ENCODE measurements around the gene NCF1.
"Not testable (repeated sequence)": the region's sequence is repeated elsewhere in the genome, so short reads cannot be mapped to it uniquely, and the experiment has no call there.

The NCF1 gene

GRCh38 chr7:74773760-74774750, at the start of gene NCF1:
Gene NCF1, plus strand, starts transcription at chr7:74774011. Its CDS starts 21 bp downstream, at chr7:74774032.
- DNase-seq, result not testable (repeated sequence)

GRCh38 chr7:74725840-74726239, 48.0 kb upstream of the NCF1 start:
- no peak for DNase-seq

GRCh38 chr7:74726309-74727101, 47.3 kb upstream of the NCF1 start:
- DNase-seq, result no peak

DNA sequence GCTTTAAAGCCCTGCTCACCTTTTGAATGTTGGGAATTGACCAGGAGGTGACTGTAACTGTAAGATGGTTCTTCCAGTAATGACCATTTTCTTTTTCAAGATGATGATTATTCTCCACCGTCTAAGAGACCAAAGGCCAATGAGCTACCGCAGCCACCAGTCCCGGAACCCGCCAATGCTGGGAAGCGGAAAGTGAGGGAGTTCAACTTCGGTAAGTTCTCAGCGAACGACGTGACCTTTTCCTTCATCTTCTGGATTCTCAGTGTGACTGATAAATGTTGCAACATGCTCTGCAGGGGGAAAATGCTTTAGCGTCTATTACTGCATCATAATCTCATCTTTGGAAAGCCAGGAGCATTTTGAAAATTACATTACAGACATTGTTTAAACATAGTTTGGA, 45.1 kb upstream of the NCF1 start:
- DNase-seq, result not testable (repeated sequence)

GRCh38 chr7:74730186-74730585, 43.6 kb upstream of the NCF1 start:
- not testable (repeated sequence) for DNase-seq

DNA sequence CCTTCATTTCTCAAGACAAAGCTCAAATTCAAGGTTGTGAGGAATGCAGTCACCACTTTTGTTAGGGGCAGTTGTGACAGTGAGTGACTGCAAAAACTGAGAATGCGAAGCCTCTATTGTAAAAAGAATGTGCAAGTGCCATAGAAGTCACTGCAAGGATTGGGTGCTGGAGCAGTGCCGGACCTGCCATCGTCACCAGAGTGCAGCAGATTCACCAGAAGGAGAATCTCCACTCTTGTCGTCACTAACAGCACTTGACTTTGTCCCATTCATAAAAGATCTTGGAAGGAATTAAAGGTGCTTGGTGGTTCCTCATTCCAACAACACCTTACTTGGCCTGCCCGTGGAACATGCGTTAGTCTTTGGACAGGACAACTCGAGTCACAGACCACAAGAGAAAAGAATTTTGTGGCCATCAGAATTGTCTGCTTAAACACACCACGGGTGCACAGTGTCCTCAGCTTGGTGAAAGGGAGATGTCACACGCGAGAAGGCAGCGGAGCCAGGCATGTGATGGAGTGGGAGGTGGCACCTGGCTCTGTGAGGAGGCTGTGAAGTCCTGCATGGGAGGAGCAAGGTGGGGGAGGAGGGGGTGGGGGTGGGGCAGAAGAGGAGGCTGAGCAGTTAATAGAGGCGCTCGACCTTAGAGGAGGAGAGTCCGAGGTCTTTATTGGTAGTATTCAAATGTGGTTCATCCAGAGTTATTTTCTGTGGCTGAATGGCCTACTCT, 33.7 kb upstream of the NCF1 start:
- not testable (repeated sequence) for DNase-seq

DNA sequence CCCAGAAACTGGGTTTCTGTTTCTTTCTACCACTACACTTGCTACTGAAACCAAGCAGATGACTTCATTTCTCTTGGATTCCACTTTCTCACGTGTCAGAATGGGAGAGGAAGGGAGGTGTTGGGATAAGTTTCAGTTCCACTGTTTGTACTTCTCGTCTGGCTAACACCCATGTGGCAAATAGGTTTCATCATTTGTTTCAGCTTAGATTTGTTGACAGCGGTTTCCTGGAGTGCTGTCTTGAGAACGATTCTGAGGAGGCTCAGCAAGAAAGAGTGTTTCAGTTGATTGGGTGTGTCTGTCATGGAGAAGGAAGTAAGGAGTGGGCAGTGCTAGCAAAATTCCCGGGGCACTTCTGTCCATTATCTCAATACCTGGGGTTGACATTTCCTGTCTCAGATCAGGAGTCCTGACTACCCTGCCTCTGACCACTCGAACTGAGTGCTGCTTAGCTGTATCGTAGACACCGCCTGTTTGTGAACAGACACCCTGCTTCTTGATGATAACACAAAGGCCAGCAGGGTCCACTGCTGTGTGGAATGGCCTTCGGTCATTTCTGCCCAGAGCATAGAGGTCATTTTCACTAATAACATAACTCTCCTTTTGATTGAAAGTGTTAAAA, 29.8 kb upstream of the NCF1 start:
- not testable (repeated sequence) for DNase-seq

DNA sequence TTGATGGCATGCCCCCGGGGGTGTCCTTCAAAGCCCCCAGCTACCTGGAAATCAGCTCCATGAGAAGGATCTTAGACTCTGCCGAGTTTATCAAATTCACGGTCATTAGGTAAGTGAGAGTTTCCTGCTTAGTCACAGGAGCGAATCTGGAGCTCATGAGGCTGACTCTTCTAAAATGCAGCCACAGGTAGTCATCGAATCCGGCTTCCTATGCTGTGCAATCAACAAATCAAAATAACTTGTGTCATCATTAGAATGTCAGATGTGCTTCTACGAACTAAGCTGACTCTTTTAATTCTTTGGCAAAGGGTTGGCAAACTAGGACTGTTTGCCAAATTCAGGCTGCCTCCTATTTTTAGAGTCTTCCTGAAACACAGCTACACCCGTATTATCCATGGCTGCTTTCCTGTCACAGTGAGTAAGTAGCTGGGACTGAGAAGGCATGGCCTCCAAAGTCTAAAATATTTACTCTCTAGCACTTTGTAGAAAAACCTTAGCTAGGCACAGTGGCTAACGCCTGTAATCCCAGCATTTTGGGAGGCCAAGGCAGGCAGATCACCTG, 19.8 kb upstream of the NCF1 start:
- DNase-seq, result not testable (repeated sequence)

- DNase-seq, result not testable (repeated sequence)
These were observed 17.1 kb upstream of the NCF1 start for GRCh38 chr7:74756673-74757072.

GRCh38 chr7:74758268-74758667, 15.5 kb upstream of the NCF1 start:
- not testable (repeated sequence) for DNase-seq

DNA sequence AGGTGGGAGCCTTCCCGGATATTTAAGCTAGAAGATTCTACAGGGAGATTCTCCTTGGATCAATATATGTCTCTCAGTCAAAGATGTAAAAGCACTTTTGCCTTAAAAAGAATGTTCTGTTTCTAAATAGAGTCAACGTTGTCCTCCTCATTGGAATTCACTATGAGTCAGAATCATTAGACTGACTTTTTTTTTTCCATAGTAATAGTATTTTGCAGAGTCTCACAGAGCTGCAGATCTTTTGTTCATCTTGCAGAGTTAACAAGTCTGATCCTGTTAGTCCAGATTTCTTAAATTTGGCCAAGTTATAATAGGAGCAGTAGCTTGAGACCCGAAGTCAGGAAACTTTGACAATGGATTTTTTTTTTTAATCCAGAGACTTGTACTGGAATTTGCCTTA, 14.8 kb upstream of the NCF1 start:
- not testable (repeated sequence) for DNase-seq

DNA sequence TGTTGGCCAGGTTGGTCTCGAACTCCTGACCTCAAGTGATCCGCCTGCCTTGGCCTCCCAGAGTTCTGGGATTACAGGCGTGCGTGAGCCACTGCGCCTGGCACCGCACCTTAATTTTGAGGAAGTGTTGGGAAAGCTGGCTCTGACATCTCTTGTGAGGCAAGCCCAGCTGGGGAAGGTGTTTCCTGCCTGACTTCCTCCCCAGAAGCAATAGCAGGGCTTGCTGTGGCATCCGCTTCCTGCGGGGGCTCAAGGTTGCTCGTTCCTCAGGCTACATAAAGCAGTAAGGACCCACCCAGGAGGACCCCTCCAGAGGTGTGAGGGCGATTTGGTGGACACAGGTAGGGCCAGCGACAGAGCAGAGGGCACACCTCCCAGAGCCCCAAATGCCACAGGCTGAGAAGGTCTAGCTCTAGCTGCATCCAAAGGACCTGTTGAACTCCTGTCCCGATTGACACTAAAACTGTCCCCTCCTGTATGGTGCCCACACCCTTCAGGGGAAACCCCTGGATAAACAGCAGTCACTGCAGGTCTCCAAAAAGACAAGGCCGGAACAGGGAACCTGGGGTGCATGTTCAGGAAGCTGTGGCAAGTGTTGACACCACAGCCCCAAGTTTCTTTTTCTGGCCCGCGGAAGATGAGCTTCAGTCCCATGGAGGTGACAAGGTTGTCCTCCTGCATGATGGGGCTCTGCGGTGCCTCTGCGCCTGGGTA, 8.4 kb upstream of the NCF1 start:
- not testable (repeated sequence) for DNase-seq

DNA sequence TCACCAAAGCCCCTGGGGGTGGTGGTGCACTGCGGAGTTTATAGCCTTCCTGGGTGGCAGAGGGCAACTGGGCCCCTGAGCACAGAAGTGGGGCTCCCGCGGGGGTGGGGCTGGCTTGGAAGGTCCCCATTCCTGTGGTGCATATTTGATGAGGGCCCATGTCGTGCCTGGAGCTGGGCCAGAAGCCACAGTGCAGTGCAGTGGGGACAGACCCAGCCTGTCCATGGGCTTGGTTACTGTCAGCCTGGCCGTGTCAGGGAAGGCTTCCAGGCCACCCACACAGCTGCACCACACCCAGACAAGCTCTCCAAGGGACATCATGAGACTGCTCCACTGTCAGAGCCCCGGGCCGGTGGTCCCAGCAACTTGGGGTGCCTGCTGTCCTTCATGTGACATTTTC, 7.3 kb upstream of the NCF1 start:
- DNase-seq, result not testable (repeated sequence)

DNA sequence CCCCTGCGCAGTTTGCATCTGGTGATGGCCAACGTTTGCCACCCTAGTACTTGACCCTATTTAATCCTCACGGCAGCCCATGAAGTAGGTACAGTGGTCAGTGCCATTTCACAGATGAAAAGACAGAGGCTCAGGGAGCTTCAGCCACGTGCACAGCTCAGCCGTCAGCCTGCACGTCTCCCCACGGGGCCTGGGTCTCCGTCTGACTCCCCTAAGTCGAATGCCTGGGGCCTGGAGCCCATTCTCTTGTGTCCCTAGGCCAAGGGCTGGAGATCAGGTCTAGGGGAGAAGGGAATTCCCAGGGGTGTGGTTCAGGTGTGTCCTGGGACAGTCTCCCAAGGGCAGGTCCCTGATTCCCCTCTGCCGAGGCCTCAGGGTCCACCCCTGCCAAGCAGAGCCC, 6.8 kb upstream of the NCF1 start:
- DNase-seq, result not testable (repeated sequence)

GRCh38 chr7:74770062-74770461, 3.7 kb upstream of the NCF1 start:
- DNase-seq, result not testable (repeated sequence)

- not testable (repeated sequence) for DNase-seq
These were observed 1.7 kb upstream of the NCF1 start for GRCh38 chr7:74772093-74772492.

DNA sequence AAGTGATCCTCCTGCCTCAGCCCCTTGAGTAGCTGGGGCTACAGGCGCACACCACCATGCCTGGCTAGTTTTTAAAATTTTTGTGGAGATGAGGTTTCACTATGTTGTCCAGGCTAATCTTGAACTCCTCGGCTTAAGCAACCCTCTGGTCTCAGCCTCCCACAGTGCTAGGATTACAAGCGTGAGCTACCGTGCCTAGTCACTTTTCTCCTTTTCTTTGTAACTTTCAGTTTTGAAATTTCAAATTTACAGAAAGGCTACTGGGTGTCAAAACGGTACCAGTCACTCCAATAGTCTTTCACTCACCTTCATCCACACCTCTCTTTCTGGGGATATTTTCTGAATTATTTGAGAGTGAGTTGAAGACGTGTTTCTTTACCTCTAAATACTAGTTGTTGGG, 1.3 kb downstream of the NCF1 start:
- not testable (repeated sequence) for DNase-seq

DNA sequence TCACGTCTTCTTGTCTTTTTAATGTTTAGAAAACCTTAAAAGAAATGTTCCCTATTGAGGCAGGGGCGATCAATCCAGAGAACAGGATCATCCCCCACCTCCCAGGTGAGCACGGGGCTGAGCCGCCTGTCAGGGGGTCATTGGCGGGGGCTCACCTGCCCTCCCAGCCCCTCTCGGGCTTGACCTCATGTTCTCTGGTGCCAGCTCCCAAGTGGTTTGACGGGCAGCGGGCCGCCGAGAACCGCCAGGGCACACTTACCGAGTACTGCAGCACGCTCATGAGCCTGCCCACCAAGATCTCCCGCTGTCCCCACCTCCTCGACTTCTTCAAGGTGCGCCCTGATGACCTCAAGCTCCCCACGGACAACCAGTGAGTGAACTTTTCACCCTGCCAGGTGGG, 5.2 kb downstream of the NCF1 start:
- not testable (repeated sequence) for DNase-seq

- DNase-seq, result not testable (repeated sequence)
These were observed 7.9 kb downstream of the NCF1 start for GRCh38 chr7:74781746-74782145.

GRCh38 chr7:74783595-74783994, 9.8 kb downstream of the NCF1 start:
- DNase-seq, result not testable (repeated sequence)
